Uterus (tissue), 2 donors: ENCODE results near the gene C2orf78.

Source experiments
- CTCF ChIP-seq, 4 experiments: fragments of 200-600 bp in 2 of 4; fragments of 450-650 bp in 2 of 4; sonication (generic) in 2 of 4; IDR thresholded peaks; one replicate each; pipeline ENCODE4 v1.5.1; 2016 to 2019; ENCODE audit warnings: antibody characterized with exemption in 4 of 4, mild to moderate bottlenecking in 2 of 4, moderate library complexity in 1 of 4
- POLR2A ChIP-seq, 2 donors: fragments of 450-650 bp; IDR thresholded peaks; one replicate each; pipeline ENCODE4 v1.6.1; 2016; ENCODE audit warnings: antibody characterized with exemption in 2 of 2, mild to moderate bottlenecking in 1 of 2, moderate library complexity in 1 of 2

DNA sequence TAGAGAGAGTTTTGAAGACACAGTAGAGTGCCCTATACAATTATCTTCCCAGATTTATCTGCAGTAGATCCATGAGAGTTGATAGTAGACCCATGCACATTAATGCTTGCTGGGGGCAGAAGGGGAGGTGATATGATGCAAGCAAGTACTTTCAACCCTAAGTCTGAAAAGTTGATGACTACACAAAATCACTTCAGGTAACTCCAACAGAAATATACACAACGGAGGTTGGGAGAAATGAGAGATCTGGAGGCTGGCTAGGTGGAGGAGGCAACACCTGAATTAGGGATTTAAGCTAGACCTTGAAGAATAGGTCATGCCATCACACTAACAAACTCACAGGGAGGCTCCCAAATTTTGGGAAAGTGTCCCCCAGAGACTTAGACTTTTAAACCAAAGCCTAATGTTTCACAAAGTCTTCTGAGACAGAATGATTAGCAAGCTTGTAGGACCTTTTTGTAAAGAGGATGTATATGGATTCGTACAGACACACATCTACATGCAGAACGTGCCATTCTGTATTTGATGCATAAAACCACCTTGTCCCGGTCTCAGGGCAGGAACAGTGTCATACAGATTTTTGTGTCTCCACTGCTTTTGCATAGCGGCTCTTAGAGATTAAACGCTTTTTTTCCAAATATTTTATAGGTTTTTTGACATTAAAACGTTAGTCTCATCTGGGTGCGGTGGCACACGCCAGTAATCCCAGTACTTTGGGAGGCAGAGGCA lies 43.8 kb downstream of the C2orf78 start:
- no peak for TF ChIP-seq POLR2A (IDR thresholded peaks at IDR 0.05)
- no peak for TF ChIP-seq CTCF (IDR thresholded peaks at IDR 0.05)
